HepG2 (cell line): ENCODE data around the gene SLC13A2. TPM values are rescaled to one million over a fixed set of nuclear protein-coding genes. Genes with fewer than 3 reads are reported as not detected.

ENCODE experiments used
- ATAC-seq: fragments of 200-7000 bp; cut with Tn5 transposase; 3 replicates; pipeline ENCODE4 v1.9.1; 2020; ENCODE audit warnings: mild to moderate bottlenecking, moderate library complexity
- BruUV-seq: library from RNA; stranded (reverse); fragments of 400-500 nt; replicated peaks from 2 replicates; lab custom pipeline; 2021; lab: Mats Ljungman, UMichigan
- CTCF ChIA-PET: fragments of 300-600 bp; formaldehyde crosslinking; extraction: SDS; loops from one replicate; lab custom pipeline; 2021; ENCODE audit warnings: low total read pairs, inconsistent platforms, low intra/inter-chr PET ratio; lab: Yijun Ruan, JAX
- POLR2A ChIA-PET: fragments of 350-600 bp; sonication (Branson Sonifier 250); formaldehyde crosslinking; loops from one replicate; lab custom pipeline; 2020; ENCODE audit warnings: antibody characterized with exemption, inconsistent platforms; lab: Yijun Ruan, JAX
- DNase-seq: peaks from one replicate; pipeline ENCODE4 v3.0.0-alpha.2; 2015; ENCODE audit warnings: low spot score
- FAIRE-seq: peaks from 3 replicates; lab custom pipeline; 2011; peaks lifted over from hg19 to GRCh38; lab: Jason Lieb, UNC
- H2AFZ ChIP-seq: one replicate; pipeline ENCODE4 v1.6.1; 2011; ENCODE audit warnings: low read length, inconsistent platforms
- H3K27ac ChIP-seq: fragments of 300-600 bp; 3 replicates; pipeline ENCODE4 v1.8.0; 2011; ENCODE audit warnings: mixed run types, mild to moderate bottlenecking, mixed read lengths, low read length, inconsistent platforms; ENCODE audit not compliant: insufficient read depth; ENCODE audit errors: extremely low read length
- H3K27me3 ChIP-seq, 2 experiments: fragments of 200-600 bp in 1 of 2; 2 replicates in 1 of 2; 3 replicates in 1 of 2; pipeline versions ENCODE4 v1.6.0 to v1.8.0; 2011; ENCODE audit warnings: low read length in 2 of 2, mild to moderate bottlenecking in 2 of 2, moderate library complexity in 2 of 2, inconsistent platforms in 1 of 2; ENCODE audit not compliant: insufficient read depth in 2 of 2, control insufficient read depth in 1 of 2
- H3K36me3 ChIP-seq, 2 experiments: fragments of 200-600 bp in 1 of 2; replicated peaks in 1 of 2; 2 replicates in 1 of 2; 3 replicates in 1 of 2; pipeline versions ENCODE4 v1.5.1 to v1.8.0; 2011; ENCODE audit warnings: low read length in 2 of 2, inconsistent platforms in 1 of 2; ENCODE audit not compliant: insufficient read depth in 2 of 2, control insufficient read depth in 1 of 2
- H3K4me1 ChIP-seq: 2 replicates; pipeline ENCODE4 v1.5.1; 2012; ENCODE audit warnings: low read length, inconsistent platforms; ENCODE audit not compliant: insufficient read depth
- H3K4me2 ChIP-seq: 2 replicates; pipeline ENCODE4 v1.6.0; 2011; ENCODE audit warnings: low read depth, low read length, inconsistent platforms
- H3K4me3 ChIP-seq, 3 experiments: fragments of 200-600 bp in 1 of 3; sonication (generic), shearing (Covaris generic) in 1 of 3; replicated peaks in 1 of 3; 2 replicates each; pipeline ENCODE4 v1.5.1; 2011 to 2016; ENCODE audit warnings: low read length in 3 of 3, inconsistent platforms in 2 of 3, low read depth in 2 of 3, mild to moderate bottlenecking in 2 of 3, control low read depth in 1 of 3, mixed read lengths in 1 of 3; ENCODE audit not compliant: insufficient read depth in 1 of 3
- H3K79me2 ChIP-seq: one replicate; pipeline ENCODE4 v1.6.1; 2011; ENCODE audit warnings: low read length, inconsistent platforms; ENCODE audit not compliant: insufficient read depth
- H3K9ac ChIP-seq: 2 replicates; pipeline ENCODE4 v1.6.0; 2011; ENCODE audit warnings: mild to moderate bottlenecking, low read depth, low read length, inconsistent platforms; ENCODE audit not compliant: insufficient read depth
- H3K9me3 ChIP-seq: 2 replicates; pipeline ENCODE4 v1.5.1; 2012; ENCODE audit warnings: mild to moderate bottlenecking, low read length
- H4K20me1 ChIP-seq: 2 replicates; pipeline ENCODE4 v1.6.0; 2011; ENCODE audit warnings: inconsistent platforms, mild to moderate bottlenecking, low read length, moderate library complexity; ENCODE audit not compliant: insufficient read depth
- CCDC6 ChIP-seq: sonication (generic); formaldehyde crosslinking; IDR thresholded peaks from 2 replicates; pipeline ENCODE4 v1.8.1; 2022; ENCODE audit warnings: mild to moderate bottlenecking, missing genetic modification reagents, moderate library complexity
- E2F1 ChIP-seq: sonication (generic); formaldehyde crosslinking; IDR thresholded peaks from 2 replicates; pipeline ENCODE4 v1.5.0; 2020; ENCODE audit warnings: missing genetic modification reagents
- HDAC2 ChIP-seq: sonication (generic); formaldehyde crosslinking; IDR thresholded peaks from 2 replicates; pipeline ENCODE4 v1.4.0; 2020; ENCODE audit warnings: missing genetic modification reagents
- MAX ChIP-seq: IDR thresholded peaks from 2 replicates; pipeline ENCODE4 v1.6.1; 2012; ENCODE audit warnings: inconsistent platforms
- MEIS1 ChIP-seq: sonication (generic); formaldehyde crosslinking; IDR thresholded peaks from 2 replicates; pipeline ENCODE4 v1.9.0; 2021; ENCODE audit warnings: mild to moderate bottlenecking, missing genetic modification reagents, moderate library complexity, borderline replicate concordance
- NFATC3 ChIP-seq: sonication (generic); formaldehyde crosslinking; IDR thresholded peaks from 2 replicates; pipeline ENCODE4 v1.5.1; 2020; ENCODE audit warnings: mild to moderate bottlenecking, missing genetic modification reagents
- RERE ChIP-seq: IDR thresholded peaks from 2 replicates; pipeline ENCODE4 v1.6.1; 2016; ENCODE audit warnings: low read depth, missing genetic modification reagents, missing compliant biosample characterization
- RNF219 ChIP-seq: sonication (generic); formaldehyde crosslinking; IDR thresholded peaks from 2 replicates; pipeline ENCODE4 v1.5.0; 2020; ENCODE audit warnings: mild to moderate bottlenecking, missing genetic modification reagents
- TAF1 ChIP-seq: sonication (generic); formaldehyde crosslinking; IDR thresholded peaks from 2 replicates; pipeline ENCODE4 v1.4.0; 2020; ENCODE audit warnings: missing genetic modification reagents
- TCF7 ChIP-seq: sonication (generic); IDR thresholded peaks from 2 replicates; pipeline ENCODE4 v1.6.1; 2016; ENCODE audit warnings: antibody characterized with exemption, low read depth
- ZNF329 ChIP-seq: sonication (generic); formaldehyde crosslinking; IDR thresholded peaks from 2 replicates; pipeline ENCODE4 v1.9.0; 2021; ENCODE audit warnings: low read depth, mild to moderate bottlenecking, missing genetic modification reagents
- ZNF576 ChIP-seq: sonication (generic); formaldehyde crosslinking; IDR thresholded peaks from 2 replicates; pipeline ENCODE4 v1.4.0; 2020; ENCODE audit warnings: mild to moderate bottlenecking, missing genetic modification reagents
- ZNF644 ChIP-seq: IDR thresholded peaks from 2 replicates; pipeline ENCODE4 v1.6.1; 2016; ENCODE audit warnings: low read depth
- ZNF747 ChIP-seq: sonication (generic); formaldehyde crosslinking; IDR thresholded peaks from 2 replicates; pipeline ENCODE4 v1.8.1; 2023; ENCODE audit warnings: missing genetic modification reagents, mild to moderate bottlenecking, borderline replicate concordance
- WGBS: methylation state at CpG from one replicate; pipeline ENCODE4 v1.1.6; 2017; ENCODE audit warnings: low lambda C conversion rate; 5-methylcytosine and 5-hydroxymethylcytosine counted together
- in situ Hi-C: cut with HindIII; loops from 2 replicates; pipeline ENCODE4 v1.10.0; 2017; ENCODE audit warnings: low pct_unique_long_range_greater_than_20kb; ENCODE audit not compliant: extremely low pct_ligation_motif_present
- intact Hi-C: fragments of 100-400 bp; cut with micrococcal nuclease; formaldehyde crosslinking; loops from one replicate; pipeline ENCODE4 v1.10.0; 2022; ENCODE audit not compliant: unreplicated experiment
- polyA plus RNA-seq, 8 experiments: library from polyadenylated mRNA; depleted of rRNA in 3 of 8; stranded (reverse) in 7 of 8; unstranded in 1 of 8; fragments of >200 nt; fragmentation: Illumina TruSeq in 4 of 8; extraction: Trizol in 4 of 8; gene quantifications; 2 replicates each; pipeline versions ENCODE4 v1.2.1 to v1.2.3, GENCODE V29; 2011 to 2016; ENCODE audit warnings: low read depth in 4 of 8, missing spikeins in 1 of 8, mixed read lengths in 1 of 8; ENCODE audit not compliant: insufficient read depth in 1 of 8
- total RNA-seq, 5 experiments: library from RNA; depleted of rRNA; stranded (reverse); fragments of >200 nt; fragmentation: Illumina TruSeq; extraction: Trizol; gene quantifications; 2 replicates each; pipeline ENCODE4 v1.2.3, GENCODE V29; 2016; ENCODE audit warnings: low read depth in 1 of 5

The SLC13A2 gene
- total and polyA plus RNA-seq, 2 of the 13 experiments (the other 11 are each of a cell fraction or from before 2014, with no cell fraction given) = 0.07 TPM; not detected in 1

- TF ChIP-seq RNF219 (CRISPR knock-in tag) = no peak
- no peak for TF ChIP-seq MAX
- TF ChIP-seq CCDC6 = no peak
- no peak for TF ChIP-seq TCF7
- TF ChIP-seq HDAC2 (CRISPR knock-in tag) = no peak
- TF ChIP-seq NFATC3 = no peak
These were observed 12.5 kb upstream of the SLC13A2 start (continued) for GRCh38 chr17:28460901-28461300.

GRCh38 chr17:28466001-28466400, 7.4 kb upstream of the SLC13A2 start:
- ChIA-PET POLR2A (no interaction called here), CTCF (no interaction called here)
- no peak overlapping the region for H3K9ac ChIP-seq
- FAIRE-seq (no peak), DNase-seq (no peak), ATAC-seq (no peak)
- no peak overlapping the region for H3K27ac ChIP-seq
- peaks cover 21% of the 10 kb centered on the region for H3K4me1 ChIP-seq
- H3K9me3 ChIP-seq = no peaks in the 10 kb centered on the region
- H2AFZ ChIP-seq = no peak overlapping the region
- H3K4me2 ChIP-seq = no peak overlapping the region
- no TSS peak for BruUV-seq
- in situ Hi-C loops (no loop called here), intact Hi-C loops (no loop called here)
- H4K20me1 ChIP-seq = no peaks in the 10 kb centered on the region
- WGBS = 23% methylated on average over 9 of the region's 9 CpGs
- no peak overlapping the region for H3K4me3 ChIP-seq
- H3K79me2 ChIP-seq = no peaks in the 10 kb centered on the region
- H3K27me3 ChIP-seq = peaks cover 0 to 24% of the 10 kb centered on the region in 2 experiments; a peak in 1 of 5 replicates
- no peaks in the 10 kb centered on the region for H3K36me3 ChIP-seq
- TF ChIP-seq ZNF644 (CRISPR knock-in tag) (no peak), MEIS1 (CRISPR knock-in tag) (no peak), RERE (CRISPR knock-in tag) (no peak), ZNF329 (CRISPR knock-in tag) (no peak), ZNF747 (CRISPR knock-in tag) (no peak), TAF1 (CRISPR knock-in tag) (no peak), E2F1 (CRISPR knock-in tag) (no peak), ZNF576 (CRISPR knock-in tag) (no peak)
